ENCODE measurements around the gene SEMA4F. TPM values are rescaled to one million over a fixed set of nuclear protein-coding genes. Genes with fewer than 3 reads are reported as not detected.

The SEMA4F gene
- total and polyA plus RNA-seq, 2 experiments from 2014 or later, result 6.8 to 7.4 TPM

- H3K36me3 ChIP-seq (replicated peaks; ENCODE audit: insufficient read depth, low read depth), result no peaks in the 10 kb centered on the region
- H3K4me2 ChIP-seq, result no peak overlapping the region
- DNase-seq (ENCODE audit: low spot score), result peak; percentile 41
- 32% methylated on average over 2 of the region's 2 CpGs for WGBS (ENCODE audit: low lambda C conversion rate, missing lambda C conversion rate)
- no peak overlapping the region for H3K4me3 ChIP-seq
- TF ChIP-seq EZH2 (IDR thresholded peaks at IDR 0.05; ENCODE audit: borderline replicate concordance) (no peak), CTCF (IDR thresholded peaks at IDR 0.05; ENCODE audit: poor library complexity) (no peak), EZH2phosphoT487 (IDR thresholded peaks at IDR 0.05; ENCODE audit: low read depth, severe bottlenecking, unreplicated experiment) (no peak)
- no peaks in the 10 kb centered on the region for H3K9me3 ChIP-seq (ENCODE audit: low read depth)
- H2AFZ ChIP-seq, result no peak overlapping the region
- H4K20me1 ChIP-seq (ENCODE audit: insufficient read depth, poor library complexity, severe bottlenecking), result no peaks in the 10 kb centered on the region
- peak overlapping the region; percentile 88 for H3K27ac ChIP-seq
- no peaks in the 10 kb centered on the region for H3K79me2 ChIP-seq
- H3K9me2 ChIP-seq (replicated peaks; ENCODE audit: insufficient read depth), result no peaks in the 10 kb centered on the region
- H3K4me1 ChIP-seq (ENCODE audit: insufficient read depth), result peaks cover 22% of the 10 kb centered on the region
- no peaks in the 10 kb centered on the region for H3K27me3 ChIP-seq
These were observed 42.8 kb downstream of the SEMA4F start for GRCh38 chr2:74696829-74697228.

DNA sequence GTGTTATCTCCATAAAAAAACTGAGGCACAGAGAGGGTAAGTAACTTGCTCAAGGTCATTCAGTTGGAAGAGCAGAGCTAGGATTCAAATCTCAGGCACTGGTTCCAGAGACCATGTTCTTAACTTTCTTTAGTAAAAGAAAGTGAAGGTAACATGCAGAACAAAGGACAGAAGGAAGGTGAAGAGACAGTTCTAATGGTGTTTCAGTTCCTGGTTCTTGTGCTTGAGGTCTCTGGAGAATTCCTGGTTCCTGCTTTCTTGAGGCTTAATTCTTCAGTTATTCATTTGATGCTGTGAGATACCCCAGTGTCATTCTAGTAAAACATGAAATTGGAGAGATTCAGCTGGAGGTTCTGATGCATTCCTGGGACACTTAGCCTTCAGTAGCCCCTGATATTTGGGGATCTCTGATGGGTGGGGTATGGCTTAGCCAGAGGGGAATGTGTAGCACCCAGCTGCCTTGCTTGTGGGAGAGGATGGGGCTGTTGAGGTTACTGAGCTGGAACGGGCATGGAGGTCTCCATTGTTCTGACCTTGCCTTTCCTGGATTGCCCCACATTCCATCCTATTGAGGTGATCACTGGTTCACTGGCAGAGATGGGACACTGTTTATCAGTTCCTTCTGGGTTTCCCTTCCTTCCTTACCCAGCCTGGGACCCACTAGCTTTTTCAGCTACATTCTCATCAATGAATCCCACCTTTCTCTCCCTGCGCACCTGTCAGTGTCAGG, 46.8 kb downstream of the SEMA4F start:
- Histone ChIP-seq H3K27me3 (no peaks in the 10 kb centered on the region), H3K4me1 (ENCODE audit: insufficient read depth) (peaks cover 12% of the 10 kb centered on the region), H3K4me2 (no peak overlapping the region), H3K27ac (no peak overlapping the region), H3K4me3 (no peak overlapping the region), H4K20me1 (ENCODE audit: insufficient read depth, poor library complexity, severe bottlenecking) (no peaks in the 10 kb centered on the region), H3K9me2 (replicated peaks; ENCODE audit: insufficient read depth) (no peaks in the 10 kb centered on the region), H3K79me2 (no peaks in the 10 kb centered on the region), H2AFZ (no peak overlapping the region), H3K9me3 (ENCODE audit: low read depth) (no peaks in the 10 kb centered on the region), H3K36me3 (replicated peaks; ENCODE audit: insufficient read depth, low read depth) (no peaks in the 10 kb centered on the region)
- 83% methylated on average over 2 of the region's 2 CpGs for whole genome bisulfite sequencing (ENCODE audit: low lambda C conversion rate, missing lambda C conversion rate)
- TF ChIP-seq EZH2phosphoT487 (IDR thresholded peaks at IDR 0.05; ENCODE audit: low read depth, severe bottlenecking, unreplicated experiment) (no peak), CTCF (IDR thresholded peaks at IDR 0.05; ENCODE audit: poor library complexity) (no peak), EZH2 (IDR thresholded peaks at IDR 0.05; ENCODE audit: borderline replicate concordance) (no peak)
- no peak for DNase-seq (ENCODE audit: low spot score)

GRCh38 chr2:74702001-74702715, 48.1 kb downstream of the SEMA4F start:
- Histone ChIP-seq H3K27me3 (no peaks in the 10 kb centered on the region), H3K4me2 (no peak overlapping the region), H3K4me3 (no peak overlapping the region), H3K9me3 (ENCODE audit: low read depth) (no peaks in the 10 kb centered on the region), H3K4me1 (ENCODE audit: insufficient read depth) (peaks cover 4% of the 10 kb centered on the region), H3K79me2 (no peaks in the 10 kb centered on the region), H3K36me3 (replicated peaks; ENCODE audit: insufficient read depth, low read depth) (no peaks in the 10 kb centered on the region), H3K27ac (no peak overlapping the region), H3K9me2 (replicated peaks; ENCODE audit: insufficient read depth) (no peaks in the 10 kb centered on the region), H2AFZ (no peak overlapping the region), H4K20me1 (ENCODE audit: insufficient read depth, poor library complexity, severe bottlenecking) (no peaks in the 10 kb centered on the region)
- WGBS (ENCODE audit: low lambda C conversion rate, missing lambda C conversion rate), result 61% methylated on average over 4 of the region's 4 CpGs
- DNase-seq (ENCODE audit: low spot score), result no peak
- TF ChIP-seq EZH2phosphoT487 (IDR thresholded peaks at IDR 0.05; ENCODE audit: low read depth, severe bottlenecking, unreplicated experiment) (no peak), CTCF (IDR thresholded peaks at IDR 0.05; ENCODE audit: poor library complexity) (no peak), EZH2 (IDR thresholded peaks at IDR 0.05; ENCODE audit: borderline replicate concordance) (no peak)
